ENCODE data around the gene SLC25A21. TPM values are rescaled to one million over a fixed set of nuclear protein-coding genes. Genes with fewer than 3 reads are reported as not detected.

The SLC25A21 gene
- total RNA-seq, 2 experiments from 2014 or later = not detected

GRCh38 chr14:36655571-36655962 lies 516.8 kb downstream of the SLC25A21 start:
- no peak for ATAC-seq (ENCODE audit: poor library complexity)
- Histone ChIP-seq H3K27me3 (ENCODE audit: control insufficient read depth in 1 of 2, insufficient read depth in 2 of 2, low read length in 2 of 2) (peaks cover 78 to 99% of the 10 kb centered on the region in 2 experiments), H3K9me3 (ENCODE audit: control insufficient read depth in 1 of 2, insufficient read depth in 1 of 2, low read length in 2 of 2) (peaks cover 12 to 58% of the 10 kb centered on the region in 2 experiments), H3K4me1 (ENCODE audit: insufficient read depth, low read length) (peaks cover 38% of the 10 kb centered on the region), H3K36me3 (ENCODE audit: insufficient read depth, low read length) (no peaks in the 10 kb centered on the region), H3K27ac (ENCODE audit: low read depth in 1 of 2, low read length in 2 of 2) (no peak overlapping the region), H3K4me3 (ENCODE audit: low read length) (no peak overlapping the region)
- intact Hi-C loops (cut with DNase I, micrococcal nuclease) = no loop called here
- H3K27me3 Mint-ChIP-seq = peaks cover 99% of the 10 kb centered on the region
- POLR2A ChIA-PET = no interaction called here
- no peaks in the 10 kb centered on the region for H3K36me3 Mint-ChIP-seq (ENCODE audit: low read depth)
- no peak overlapping the region for H3K4me3 Mint-ChIP-seq
- DNase-seq = no peak
- no peak overlapping the region for H3K27ac Mint-ChIP-seq
- no peaks in the 10 kb centered on the region for H3K9me3 Mint-ChIP-seq
- H3K4me1 Mint-ChIP-seq (ENCODE audit: low read depth) = peaks cover 35% of the 10 kb centered on the region
- TF ChIP-seq CTCF (IDR thresholded peaks at IDR 0.05) = no peak
- CTCF ChIA-PET = no interaction called here

- no peak overlapping the region for H3K4me3 ChIP-seq (ENCODE audit: low read length)
- no peaks in the 10 kb centered on the region for H3K36me3 Mint-ChIP-seq (ENCODE audit: low read depth)
Measured at GRCh38 chr14:36654794-36655381, 517.5 kb downstream of the SLC25A21 start.

GRCh38 chr14:36653962-36654793 lies 518.2 kb downstream of the SLC25A21 start:
- no peak for DNase-seq
- peaks cover 67 to 99% of the 10 kb centered on the region in 2 experiments for H3K27me3 ChIP-seq (ENCODE audit: control insufficient read depth in 1 of 2, insufficient read depth in 2 of 2, low read length in 2 of 2)
- Mint-ChIP-seq H3K4me3 (no peak overlapping the region), H3K9me3 (no peaks in the 10 kb centered on the region), H3K36me3 (ENCODE audit: low read depth) (no peaks in the 10 kb centered on the region), H3K27me3 (peaks cover 99% of the 10 kb centered on the region), H3K27ac (no peak overlapping the region), H3K4me1 (ENCODE audit: low read depth) (peaks cover 26% of the 10 kb centered on the region)
- H3K9me3 ChIP-seq (ENCODE audit: control insufficient read depth in 1 of 2, insufficient read depth in 1 of 2, low read length in 2 of 2) = peaks cover 12 to 50% of the 10 kb centered on the region in 2 experiments
- no peak for TF ChIP-seq CTCF (IDR thresholded peaks at IDR 0.05)
- ChIA-PET POLR2A (no interaction called here), CTCF (no interaction called here)
- no peaks in the 10 kb centered on the region for H3K36me3 ChIP-seq (ENCODE audit: insufficient read depth, low read length)
- H3K4me3 ChIP-seq (ENCODE audit: low read length) = no peak overlapping the region
- H3K27ac ChIP-seq (ENCODE audit: low read depth in 1 of 2, low read length in 2 of 2) = no peak overlapping the region
- ATAC-seq (ENCODE audit: poor library complexity) = no peak
- intact Hi-C loops (cut with DNase I, micrococcal nuclease) = no loop called here
- peaks cover 38% of the 10 kb centered on the region for H3K4me1 ChIP-seq (ENCODE audit: insufficient read depth, low read length)

More at GRCh38 chr14:36654794-36655381, 517.5 kb downstream of the SLC25A21 start:
- Mint-ChIP-seq H3K27me3 (peaks cover 99% of the 10 kb centered on the region), H3K9me3 (no peaks in the 10 kb centered on the region), H3K4me3 (no peak overlapping the region), H3K27ac (no peak overlapping the region), H3K4me1 (ENCODE audit: low read depth) (peaks cover 28% of the 10 kb centered on the region)
- peaks cover 72 to 99% of the 10 kb centered on the region in 2 experiments for H3K27me3 ChIP-seq (ENCODE audit: control insufficient read depth in 1 of 2, insufficient read depth in 2 of 2, low read length in 2 of 2)
- POLR2A ChIA-PET = no interaction called here
- intact Hi-C loops (cut with DNase I, micrococcal nuclease) = no loop called here
- H3K4me1 ChIP-seq (ENCODE audit: insufficient read depth, low read length) = peaks cover 38% of the 10 kb centered on the region
- no peak for ATAC-seq (ENCODE audit: poor library complexity)
- H3K36me3 ChIP-seq (ENCODE audit: insufficient read depth, low read length) = no peaks in the 10 kb centered on the region
- no peak for TF ChIP-seq CTCF (IDR thresholded peaks at IDR 0.05)
- CTCF ChIA-PET = no interaction called here
- H3K9me3 ChIP-seq (ENCODE audit: control insufficient read depth in 1 of 2, insufficient read depth in 1 of 2, low read length in 2 of 2) = peaks cover 12 to 57% of the 10 kb centered on the region in 2 experiments
- H3K27ac ChIP-seq (ENCODE audit: low read depth in 1 of 2, low read length in 2 of 2) = no peak overlapping the region
- DNase-seq = no peak

Data from CD4-positive, alpha-beta T cell (primary cell).